HCT116 (cell line): ENCODE measurements around the gene CCDC54. TPM values are rescaled to one million over a fixed set of nuclear protein-coding genes. Genes with fewer than 3 reads are reported as not detected.
A peak's percentile ranks its signal among the peaks of the same experiment; 100 is the strongest.

ENCODE experiments used
- ATAC-seq: fragments of 200-7000 bp; cut with Tn5 transposase; 2 replicates; pipeline ENCODE4 v1.9.1; 2020; ENCODE audit warnings: mild to moderate bottlenecking, moderate library complexity
- BruUV-seq: library from RNA; stranded (reverse); fragments of 400-500 nt; replicated peaks from 2 replicates; lab custom pipeline; 2021; lab: Mats Ljungman, UMichigan
- CTCF ChIA-PET: fragments of 300-600 bp; sonication (Branson Sonifier 250); formaldehyde crosslinking; loops from one replicate; lab custom pipeline; 2021; ENCODE audit warnings: antibody characterized with exemption; lab: Charles Lee
- POLR2A ChIA-PET: fragments of 300-600, 350-600 bp; sonication (Branson Sonifier 250); formaldehyde crosslinking; loops from one replicate; lab custom pipeline; 2021; ENCODE audit warnings: antibody characterized with exemption; lab: Charles Lee
- RAD21 ChIA-PET, 2 experiments: fragments of 300-600 bp; sonication (Branson Sonifier 250); formaldehyde crosslinking; loops; one replicate each; lab custom pipeline; 2023; ENCODE audit warnings: low total read pairs in 2 of 2; ENCODE audit not compliant: uncharacterized antibody in 2 of 2, unreplicated experiment in 2 of 2, low non-redundant PET in 1 of 2; lab: Charles Lee
- DNase-seq: peaks from one replicate; pipeline ENCODE4 v3.0.0-alpha.2; 2010; ENCODE audit warnings: low read depth, low spot score
- H2AFZ ChIP-seq: fragments of 200-600 bp; shearing (Covaris generic), sonication (generic); 2 replicates; pipeline ENCODE4 v1.6.1; 2017; ENCODE audit warnings: low read depth, mixed run types, mixed read lengths, antibody characterized with exemption, low read length; ENCODE audit not compliant: poor library complexity, severe bottlenecking
- H3K27ac ChIP-seq: 2 replicates; pipeline ENCODE4 v1.5.1; 2012; ENCODE audit warnings: low read depth, low read length
- H3K27me3 ChIP-seq: fragments of 200-600 bp; sonication (generic); 2 replicates; pipeline ENCODE4 v1.6.1; 2016; ENCODE audit warnings: mixed run types, low read length, mixed read lengths; ENCODE audit not compliant: insufficient read depth
- H3K36me3 ChIP-seq, 2 experiments: fragments of 200-500 bp in 1 of 2; fragments of 200-600 bp in 1 of 2; sonication (Bioruptor generic) in 1 of 2; sonication (generic) in 1 of 2; 2 replicates each; pipeline versions ENCODE4 v1.5.1 to v1.6.1; 2014 to 2016; ENCODE audit warnings: low read length in 2 of 2, inconsistent platforms in 1 of 2, mixed read lengths in 1 of 2, mixed run types in 1 of 2; ENCODE audit not compliant: insufficient read depth in 2 of 2, control insufficient read depth in 1 of 2
- H3K4me1 ChIP-seq, 2 experiments: fragments of 200-600 bp in 1 of 2; sonication (generic) in 1 of 2; 2 replicates each; pipeline versions ENCODE4 v1.5.1 to v1.6.1; 2012 to 2017; ENCODE audit warnings: low read length in 2 of 2, inconsistent platforms in 1 of 2, mild to moderate bottlenecking in 1 of 2, mixed read lengths in 1 of 2, mixed run types in 1 of 2, moderate library complexity in 1 of 2; ENCODE audit not compliant: insufficient read depth in 2 of 2, control insufficient read depth in 1 of 2
- H3K4me2 ChIP-seq: fragments of 200-600 bp; sonication (generic); 2 replicates; pipeline ENCODE4 v1.6.1; 2017; ENCODE audit warnings: mixed run types, low read length, mixed read lengths
- H3K4me3 ChIP-seq, 2 experiments: fragments of 200-600 bp in 1 of 2; sonication (generic) in 1 of 2; replicated peaks in 1 of 2; 2 replicates each; pipeline ENCODE4 v1.5.1; 2011 to 2016; ENCODE audit warnings: low read length in 2 of 2, control low read depth in 1 of 2, low read depth in 1 of 2, mild to moderate bottlenecking in 1 of 2, mixed read lengths in 1 of 2, mixed run types in 1 of 2
- H3K79me2 ChIP-seq: fragments of 200-600 bp; sonication (generic); 2 replicates; pipeline ENCODE4 v1.6.1; 2017; ENCODE audit warnings: mild to moderate bottlenecking, mixed run types, low read length, moderate library complexity, mixed read lengths; ENCODE audit not compliant: insufficient read depth
- H3K9ac ChIP-seq: fragments of 200-600 bp; sonication (generic); 2 replicates; pipeline ENCODE4 v1.6.1; 2016; ENCODE audit warnings: low read length, mixed read lengths
- H3K9me2 ChIP-seq: fragments of 200-600 bp; sonication (generic), shearing (Covaris generic); 2 replicates; pipeline ENCODE4 v1.6.1; 2017; ENCODE audit warnings: mixed run types, mild to moderate bottlenecking, moderate library complexity; ENCODE audit not compliant: insufficient read depth
- H3K9me3 ChIP-seq, 2 experiments: fragments of 200-500 bp in 1 of 2; fragments of 200-600 bp in 1 of 2; sonication (Bioruptor generic) in 1 of 2; sonication (generic) in 1 of 2; 2 replicates each; pipeline ENCODE4 v1.6.1; 2014 to 2017; ENCODE audit warnings: low read length in 2 of 2, mixed read lengths in 2 of 2, inconsistent platforms in 1 of 2, low read depth in 1 of 2, mild to moderate bottlenecking in 1 of 2, mixed run types in 1 of 2, moderate library complexity in 1 of 2; ENCODE audit not compliant: control insufficient read depth in 1 of 2, insufficient read depth in 1 of 2
- H4K20me1 ChIP-seq: fragments of 200-600 bp; sonication (generic), shearing (Covaris generic); 2 replicates; pipeline ENCODE4 v1.6.1; 2017; ENCODE audit warnings: mixed run types, mild to moderate bottlenecking, moderate library complexity; ENCODE audit not compliant: insufficient read depth
- FOSL1 ChIP-seq: IDR thresholded peaks from 2 replicates; pipeline ENCODE4 v1.6.1; 2012; ENCODE audit warnings: low read depth
- POLR2A ChIP-seq: IDR thresholded peaks from 2 replicates; pipeline ENCODE4 v1.7.0; 2011; ENCODE audit warnings: borderline replicate concordance; ENCODE audit not compliant: insufficient read depth, insufficient read length; ENCODE audit errors: extremely low read depth
- RAD21 ChIP-seq: IDR thresholded peaks from 2 replicates; pipeline ENCODE4 v1.6.1; 2012; ENCODE audit warnings: low read depth, mild to moderate bottlenecking
- SIN3A ChIP-seq: IDR thresholded peaks from 2 replicates; pipeline ENCODE4 v1.6.1; 2012; ENCODE audit warnings: low read depth
- YY1 ChIP-seq: IDR thresholded peaks from 2 replicates; pipeline ENCODE4 v1.6.1; 2011; ENCODE audit warnings: low read length, low read depth, moderate library complexity, mild to moderate bottlenecking; ENCODE audit not compliant: insufficient replicate concordance; ENCODE audit errors: extremely low read depth
- intact Hi-C: fragments of 100-400 bp; cut with micrococcal nuclease; formaldehyde crosslinking; loops from 2 replicates; pipeline ENCODE4 v1.10.0; 2022
- total RNA-seq: library from RNA; stranded (reverse); gene quantifications from one replicate; pipeline ENCODE4 v1.2.1, GENCODE V29; 2021; ENCODE audit not compliant: unreplicated experiment
- TF ChIP-seq, protein P1 (sequence below): IDR thresholded peaks from 2 replicates; pipeline ENCODE4 v1.6.1; 2012
- TF ChIP-seq, protein P2 (sequence below): IDR thresholded peaks from 2 replicates; pipeline ENCODE4 v1.6.1; 2011; ENCODE audit warnings: mild to moderate bottlenecking, low read length, moderate library complexity; ENCODE audit not compliant: insufficient replicate concordance; ENCODE audit errors: extremely low read depth

CCDC54 gene
- total RNA-seq, 1 experiment from 2014 or later = not detected

DNA sequence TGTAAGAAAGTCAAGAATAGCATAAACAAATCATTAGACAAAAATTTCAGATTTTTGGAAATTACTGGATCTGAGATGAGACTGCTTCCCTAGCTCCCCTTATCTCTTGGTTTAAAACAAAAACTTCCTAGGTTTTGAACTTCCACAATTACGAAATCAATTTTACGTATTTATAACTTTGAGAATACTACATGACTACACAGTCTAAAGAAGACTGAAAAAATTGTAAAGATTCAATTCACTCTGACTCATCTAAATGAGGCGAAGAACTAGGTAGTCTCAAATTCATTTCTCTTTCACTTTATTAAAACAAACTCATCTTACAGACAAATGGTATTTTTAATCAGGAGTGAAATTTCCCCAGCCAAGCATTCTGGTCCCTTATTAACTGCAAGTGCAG lies 10.3 kb downstream of the CCDC54 start:
- ATAC-seq = no peak
- no peak for DNase-seq
- RAD21 ChIA-PET = no interaction called here

DNA sequence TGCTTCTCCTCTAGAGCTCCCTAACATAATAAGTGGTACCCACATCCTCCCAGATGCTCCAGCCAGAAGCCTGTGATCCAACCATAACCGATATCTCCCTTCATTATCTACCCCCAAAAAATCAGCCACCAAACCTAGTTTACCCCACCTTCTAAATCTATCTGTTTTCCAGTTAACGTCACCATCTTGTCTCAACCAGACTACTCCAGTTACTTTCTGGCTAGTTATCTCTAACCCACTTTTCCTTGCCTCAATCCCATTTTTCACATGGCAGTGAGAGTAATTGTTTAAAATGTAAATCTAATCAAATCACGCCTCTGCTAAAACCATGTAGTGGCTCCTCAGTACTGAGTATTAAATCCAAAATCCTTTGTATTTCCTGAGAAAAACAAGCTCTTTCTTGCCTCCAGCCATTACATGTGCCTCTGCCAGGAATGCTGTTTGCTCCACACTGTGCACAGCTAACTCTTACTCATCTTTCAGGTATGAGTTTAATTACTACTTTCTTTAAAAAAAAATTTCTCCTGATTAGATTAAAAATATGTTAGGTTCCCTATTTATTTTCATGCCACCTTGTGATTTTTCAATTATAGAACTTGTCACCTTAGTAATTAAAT lies 15.4 kb downstream of the CCDC54 start:
- POLR2A ChIA-PET = no interaction called here
- peak; percentile 64; the same call in 1 of the 2 replicates for ATAC-seq
- no peak overlapping the region for H3K4me3 ChIP-seq

More for the DNA sequence above, 10.3 kb downstream of the CCDC54 start:
- BruUV-seq = no TSS peak
- Histone ChIP-seq H2AFZ (no peak overlapping the region), H3K9me2 (0 out of 2 replicates have a peak, but pooled peaks cover 2% of the 10 kb centered on the region), H4K20me1 (no peaks in the 10 kb centered on the region), H3K27ac (no peak overlapping the region), H3K4me1 (peaks cover 0 to 2% of the 10 kb centered on the region in 2 experiments; a peak in 2 of 4 replicates), H3K9me3 (no peaks in the 10 kb centered on the region)
- CTCF ChIA-PET = no interaction called here
- TF ChIP-seq SIN3A (no peak), YY1 (no peak), POLR2A (no peak)
- TF ChIP-seq, protein P1, sequence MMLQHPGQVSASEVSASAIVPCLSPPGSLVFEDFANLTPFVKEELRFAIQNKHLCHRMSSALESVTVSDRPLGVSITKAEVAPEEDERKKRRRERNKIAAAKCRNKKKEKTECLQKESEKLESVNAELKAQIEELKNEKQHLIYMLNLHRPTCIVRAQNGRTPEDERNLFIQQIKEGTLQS = no peak
- TF ChIP-seq, protein P2, sequence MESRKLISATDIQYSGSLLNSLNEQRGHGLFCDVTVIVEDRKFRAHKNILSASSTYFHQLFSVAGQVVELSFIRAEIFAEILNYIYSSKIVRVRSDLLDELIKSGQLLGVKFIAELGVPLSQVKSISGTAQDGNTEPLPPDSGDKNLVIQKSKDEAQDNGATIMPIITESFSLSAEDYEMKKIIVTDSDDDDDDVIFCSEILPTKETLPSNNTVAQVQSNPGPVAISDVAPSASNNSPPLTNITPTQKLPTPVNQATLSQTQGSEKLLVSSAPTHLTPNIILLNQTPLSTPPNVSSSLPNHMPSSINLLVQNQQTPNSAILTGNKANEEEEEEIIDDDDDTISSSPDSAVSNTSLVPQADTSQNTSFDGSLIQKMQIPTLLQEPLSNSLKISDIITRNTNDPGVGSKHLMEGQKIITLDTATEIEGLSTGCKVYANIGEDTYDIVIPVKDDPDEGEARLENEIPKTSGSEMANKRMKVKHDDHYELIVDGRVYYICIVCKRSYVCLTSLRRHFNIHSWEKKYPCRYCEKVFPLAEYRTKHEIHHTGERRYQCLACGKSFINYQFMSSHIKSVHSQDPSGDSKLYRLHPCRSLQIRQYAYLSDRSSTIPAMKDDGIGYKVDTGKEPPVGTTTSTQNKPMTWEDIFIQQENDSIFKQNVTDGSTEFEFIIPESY = no peak
- TF ChIP-seq, all 23 proteins: peak for 0
- H3K27me3 ChIP-seq = no peaks in the 10 kb centered on the region
- no peaks in the 10 kb centered on the region for H3K79me2 ChIP-seq
- intact Hi-C loops = no loop called here
- POLR2A ChIA-PET = no interaction called here
- no peak overlapping the region for H3K4me2 ChIP-seq
- H3K9ac ChIP-seq = no peak overlapping the region
- H3K4me3 ChIP-seq = no peak overlapping the region
- H3K36me3 ChIP-seq = no peaks in the 10 kb centered on the region

More for the DNA sequence above, 15.4 kb downstream of the CCDC54 start:
- Histone ChIP-seq H3K27me3 (no peaks in the 10 kb centered on the region), H3K4me2 (peak overlapping the region; percentile 52), H4K20me1 (no peaks in the 10 kb centered on the region), H3K9me2 (no peaks in the 10 kb centered on the region), H3K36me3 (no peaks in the 10 kb centered on the region), H3K9ac (no peak overlapping the region), H3K79me2 (no peaks in the 10 kb centered on the region), H3K27ac (no peak overlapping the region), H2AFZ (peak overlapping the region; percentile 92), H3K9me3 (no peaks in the 10 kb centered on the region), H3K4me1 (peaks cover 4 to 10% of the 10 kb centered on the region in 2 experiments; a peak in 3 of 4 replicates)
- ChIA-PET CTCF (interaction anchor here (1.2 to 1.5 kb wide), 2 partner anchors 28 to 37 kb away, joined by 3 to 4 read pairs; no protein-coding TSS in a partner anchor), RAD21 (no interaction called here)
- no peak for DNase-seq
- intact Hi-C loops = no loop called here
- BruUV-seq = no TSS peak
- TF ChIP-seq FOSL1 (0 out of 2 replicates have a peak, but pooled peaks have one; percentile 22), RAD21 (no peak)
